HG03135 (cell line): ENCODE measurements around the gene LCA5.
A peak's percentile ranks its signal among the peaks of the same experiment; 100 is the strongest.
"Not testable (repeated sequence)": the region's sequence is repeated elsewhere in the genome, so short reads cannot be mapped to it uniquely, and the experiment has no call there.

Experiments
- ATAC-seq: cut with Tn5 transposase; IDR thresholded peaks from one replicate; pipeline ENCODE4 v1.9.1; 2021; ENCODE audit warnings: mild to moderate bottlenecking, moderate library complexity; ENCODE audit not compliant: unreplicated experiment

Gene LCA5

DNA sequence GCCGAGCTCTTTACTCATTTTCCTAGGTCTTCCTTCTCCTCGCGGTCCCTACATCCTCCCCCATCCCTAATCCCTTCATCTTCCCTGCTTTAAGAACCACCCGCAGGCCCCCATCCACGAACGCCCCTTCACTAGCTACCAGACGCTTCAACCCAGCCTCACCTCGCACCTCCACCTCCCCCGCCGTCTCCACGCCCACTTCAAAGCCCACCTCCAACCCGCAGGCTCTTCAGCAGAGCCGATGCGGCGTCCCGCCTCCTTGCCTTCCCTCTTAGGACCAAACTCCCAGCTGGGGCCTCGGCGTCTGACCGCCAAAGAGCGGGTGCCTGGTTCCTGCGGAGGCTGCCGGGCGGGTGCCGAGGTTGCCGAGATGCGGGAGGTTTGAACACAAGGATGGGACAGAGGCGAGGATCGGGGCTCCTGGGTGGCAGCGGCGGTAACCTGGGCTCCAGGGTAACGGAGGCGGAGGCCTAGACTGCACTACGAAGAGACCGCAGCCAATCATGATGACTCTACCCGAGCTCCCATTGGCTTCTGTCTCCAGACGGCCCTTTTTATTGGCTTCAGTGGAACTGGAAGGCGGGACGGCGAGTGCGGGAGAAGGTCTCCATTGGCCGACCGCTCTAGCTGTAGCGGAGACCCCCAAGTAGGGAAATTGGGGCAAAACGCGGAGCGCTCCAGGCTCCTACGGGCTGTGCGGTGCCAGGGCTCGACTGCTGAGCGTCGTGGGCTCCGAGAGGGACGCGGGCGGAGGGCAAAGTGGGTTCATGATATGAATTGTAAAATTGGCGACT lies at the start of gene LCA5:
TSS of gene LCA5 (minus strand) at position 477 of the 794 bp plus-strand sequence. CDS start 18,536 bp downstream, outside the sequence.
- ATAC-seq = peak; percentile 100

DNA sequence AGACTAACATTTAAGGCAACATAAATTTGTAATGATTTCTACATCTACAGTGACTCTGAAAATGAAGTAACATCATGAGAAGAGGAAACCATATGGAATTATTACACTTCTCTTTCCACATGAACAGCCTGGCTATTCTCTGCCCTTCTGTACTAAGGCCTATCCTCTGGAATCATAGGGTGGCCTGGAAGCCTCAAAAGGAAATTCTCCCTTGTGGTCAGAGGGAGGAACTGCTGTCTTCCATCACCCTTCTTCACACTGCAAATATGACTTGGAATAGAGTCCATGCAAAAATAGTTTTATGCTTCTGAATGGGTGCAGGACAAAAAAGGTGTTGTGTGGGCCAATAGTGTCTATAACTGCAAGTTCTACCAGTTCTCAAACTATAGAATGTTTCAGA lies 49.3 kb upstream of the LCA5 start:
- ATAC-seq = no peak

DNA sequence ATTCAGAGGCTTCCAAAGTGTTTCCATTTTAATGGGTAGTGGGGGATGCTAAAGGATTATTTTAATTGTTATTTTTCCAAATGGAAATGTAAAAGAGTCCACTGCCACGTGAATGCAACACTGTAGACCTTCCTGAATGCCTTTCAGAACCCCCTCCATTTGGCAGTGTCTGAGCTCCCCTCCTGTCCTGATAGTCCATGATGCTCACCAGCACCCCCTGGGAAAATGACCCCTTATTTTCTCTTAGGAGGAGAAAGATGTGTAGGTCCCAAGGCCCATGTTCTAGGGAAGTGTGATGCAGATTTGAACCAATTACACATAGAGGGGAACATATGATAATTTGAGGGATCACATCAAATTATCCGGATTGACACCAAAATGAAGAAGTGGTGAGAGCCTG lies 47.1 kb upstream of the LCA5 start:
- ATAC-seq = no peak

GRCh38 chr6:79577926-79578325 lies 40.7 kb upstream of the LCA5 start:
- not testable (repeated sequence) for ATAC-seq

- ATAC-seq = no peak
Observed at GRCh38 chr6:79574630-79575225, 37.5 kb upstream of the LCA5 start.

GRCh38 chr6:79574174-79574573 lies 36.9 kb upstream of the LCA5 start:
- ATAC-seq = no peak

- no peak for ATAC-seq
Observed at GRCh38 chr6:79571030-79571367, 33.8 kb upstream of the LCA5 start.

DNA sequence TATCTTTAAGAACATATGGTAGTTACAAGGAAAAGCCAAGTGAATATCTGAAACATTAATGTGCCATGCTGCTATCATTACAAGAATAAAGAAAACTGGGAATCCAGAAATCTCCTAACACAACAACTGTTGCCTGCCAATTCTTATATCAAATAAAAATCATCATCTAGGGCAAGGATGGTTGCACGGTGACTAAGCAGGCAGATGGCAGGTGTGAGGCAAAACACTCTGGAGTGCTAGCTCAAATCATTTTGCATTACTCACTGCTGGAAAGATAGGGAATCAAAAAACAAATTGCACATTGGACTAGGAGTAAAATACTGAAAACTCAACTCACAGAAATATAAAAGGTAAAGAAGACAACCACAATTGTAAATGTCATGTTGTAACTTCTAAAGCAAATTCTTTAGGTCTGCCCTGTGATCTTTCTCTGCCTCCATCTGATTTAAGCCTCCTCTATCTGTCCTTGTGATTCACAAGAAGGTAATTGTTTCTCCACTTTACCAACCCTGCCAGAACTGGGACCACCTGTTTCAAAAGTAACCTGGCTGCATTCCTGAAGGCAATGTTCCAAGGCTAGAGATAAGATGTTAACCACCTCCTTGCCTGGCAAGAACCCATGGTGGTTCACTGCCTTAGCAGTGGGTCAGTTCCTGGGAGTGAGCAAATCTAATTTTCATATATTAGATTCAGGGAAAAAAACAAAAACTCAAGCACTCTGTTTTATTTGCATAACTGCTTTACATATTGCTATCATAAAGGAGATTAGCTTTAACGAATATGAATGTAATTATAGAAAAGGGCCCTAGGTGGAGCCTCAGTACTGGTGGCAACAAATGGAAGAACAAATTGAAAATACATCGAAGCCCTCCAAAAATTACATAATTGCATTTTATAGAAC lies 33.1 kb upstream of the LCA5 start:
- ATAC-seq = peak; percentile 81

- no peak for ATAC-seq
Observed at GRCh38 chr6:79568996-79569395, 31.8 kb upstream of the LCA5 start.

GRCh38 chr6:79564636-79565035 lies 27.4 kb upstream of the LCA5 start:
- ATAC-seq = no peak

GRCh38 chr6:79559706-79560105 lies 22.5 kb upstream of the LCA5 start:
- no peak for ATAC-seq

DNA sequence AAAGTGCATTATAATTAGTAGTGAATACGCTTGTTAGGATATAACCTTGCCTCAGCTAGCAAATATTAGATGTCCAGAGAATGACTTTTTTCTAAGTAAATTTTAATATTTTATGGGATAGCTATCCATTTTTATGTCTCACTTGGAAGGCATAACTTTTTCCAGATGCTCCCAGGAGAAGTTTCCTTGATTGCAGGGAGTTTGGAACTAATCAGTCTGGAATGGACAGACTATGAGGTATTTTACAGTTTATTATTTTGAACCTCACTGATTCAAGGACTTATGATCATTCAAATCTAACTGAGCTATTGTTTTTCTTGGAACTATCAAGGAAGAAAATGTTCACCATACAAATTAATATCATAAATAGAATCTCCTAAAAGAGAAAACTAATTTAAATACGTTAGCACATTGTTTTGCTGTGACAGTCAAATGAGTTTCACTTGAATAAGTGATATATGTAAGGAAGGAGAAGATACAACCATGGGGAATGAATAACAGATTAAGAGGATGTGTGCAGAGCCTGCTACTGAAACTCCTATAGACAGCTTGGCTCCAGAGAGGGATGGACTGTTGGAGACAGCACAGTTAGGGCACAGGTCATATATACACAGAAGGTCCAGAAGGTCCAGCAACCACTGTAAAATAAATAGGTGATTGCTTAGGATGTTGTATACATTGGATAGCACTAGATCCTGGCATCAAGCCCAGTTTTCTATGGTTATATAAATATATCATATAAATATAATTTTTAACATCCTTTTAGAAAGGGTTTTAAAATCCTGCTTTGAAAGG lies 20.6 kb upstream of the LCA5 start:
- no peak for ATAC-seq

GRCh38 chr6:79554305-79554704 lies 17.1 kb upstream of the LCA5 start:
- no peak for ATAC-seq

- ATAC-seq = no peak
Observed at GRCh38 chr6:79551401-79551800, 14.2 kb upstream of the LCA5 start.

- no peak for ATAC-seq
Observed at GRCh38 chr6:79548304-79548703, 11.1 kb upstream of the LCA5 start.

DNA sequence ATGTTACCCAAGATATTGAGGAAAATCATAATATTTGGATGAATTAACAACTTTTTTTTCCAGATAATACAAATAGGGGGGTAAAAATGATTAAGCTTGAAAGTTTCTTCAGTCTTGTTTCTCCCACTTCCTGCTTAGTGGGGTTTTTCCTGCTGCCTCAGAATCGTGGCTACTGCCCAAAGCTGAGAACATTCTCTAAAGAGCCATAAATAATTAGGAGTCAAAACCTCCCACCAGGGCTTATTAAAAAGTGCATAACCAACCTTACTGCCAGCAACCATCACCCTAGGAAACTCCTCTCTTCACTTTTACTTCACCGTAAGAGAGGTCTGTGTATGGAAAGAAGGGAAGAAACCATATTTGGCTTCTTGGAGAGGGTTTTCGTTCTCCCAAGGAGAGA lies 9.0 kb upstream of the LCA5 start:
- no peak for ATAC-seq

- peak; percentile 83 for ATAC-seq
Observed at GRCh38 chr6:79544939-79545450, 7.8 kb upstream of the LCA5 start.

GRCh38 chr6:79544299-79544927 lies 7.2 kb upstream of the LCA5 start:
- peak; percentile 64 for ATAC-seq

- ATAC-seq = peak; percentile 17
Observed at GRCh38 chr6:79543886-79544285, 6.7 kb upstream of the LCA5 start.

DNA sequence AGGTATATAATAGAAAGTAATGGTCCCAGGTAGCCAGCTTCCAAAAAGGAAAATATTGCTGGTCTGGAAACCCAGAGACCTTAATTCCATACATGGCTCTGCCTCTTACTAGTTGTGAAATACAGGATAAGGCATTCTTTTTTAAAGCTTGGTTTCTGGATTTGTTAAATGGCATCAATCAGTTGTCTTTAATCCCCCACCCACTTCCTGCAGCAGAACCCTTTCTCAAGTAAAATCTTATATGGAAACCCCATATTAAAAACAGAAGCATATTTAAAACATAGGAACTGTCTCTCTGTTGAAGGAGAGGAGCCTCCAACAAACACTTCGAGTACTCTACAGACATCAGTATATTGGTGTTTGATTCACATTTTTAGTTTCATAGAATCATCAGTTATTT lies 6.2 kb upstream of the LCA5 start:
- ATAC-seq = no peak
